LNCaP clone FGC (cell line): ENCODE data around the gene NEK6.

Experiments
- DNase-seq: peaks from one replicate; pipeline ENCODE4 v3.0.0-alpha.2; 2011; ENCODE audit warnings: low read depth
- H3K4me3 ChIP-seq: 2 replicates; pipeline ENCODE4 v1.5.1; 2011; ENCODE audit warnings: mild to moderate bottlenecking, low read depth, low read length, control low read depth
- TF ChIP-seq, protein P1 (sequence below): IDR thresholded peaks from 2 replicates; pipeline ENCODE4 v1.5.1; 2012; ENCODE audit warnings: mild to moderate bottlenecking; ENCODE audit not compliant: control insufficient read depth, insufficient read depth; ENCODE audit errors: extremely low read depth

Gene NEK6

DNA sequence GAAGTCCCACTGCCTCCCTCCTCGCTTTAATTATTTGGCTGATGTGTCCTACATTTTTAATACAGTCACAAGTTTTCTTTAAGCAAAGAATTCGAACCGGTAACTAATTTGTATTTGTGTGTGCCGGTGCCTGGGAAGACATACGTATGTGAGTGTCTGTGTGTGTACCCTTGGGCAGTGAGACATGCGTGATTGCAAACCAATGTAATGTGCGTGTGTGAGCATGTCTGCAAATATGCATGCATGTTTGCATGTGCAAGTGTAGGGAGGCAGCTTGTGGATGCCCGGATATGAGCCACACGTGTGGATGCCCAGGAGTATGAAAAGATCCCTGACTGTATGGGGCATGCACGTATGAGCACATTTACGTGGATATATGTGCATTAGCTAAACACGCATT is 44.4 kb upstream of the NEK6 start:
- TF ChIP-seq, protein P1, sequence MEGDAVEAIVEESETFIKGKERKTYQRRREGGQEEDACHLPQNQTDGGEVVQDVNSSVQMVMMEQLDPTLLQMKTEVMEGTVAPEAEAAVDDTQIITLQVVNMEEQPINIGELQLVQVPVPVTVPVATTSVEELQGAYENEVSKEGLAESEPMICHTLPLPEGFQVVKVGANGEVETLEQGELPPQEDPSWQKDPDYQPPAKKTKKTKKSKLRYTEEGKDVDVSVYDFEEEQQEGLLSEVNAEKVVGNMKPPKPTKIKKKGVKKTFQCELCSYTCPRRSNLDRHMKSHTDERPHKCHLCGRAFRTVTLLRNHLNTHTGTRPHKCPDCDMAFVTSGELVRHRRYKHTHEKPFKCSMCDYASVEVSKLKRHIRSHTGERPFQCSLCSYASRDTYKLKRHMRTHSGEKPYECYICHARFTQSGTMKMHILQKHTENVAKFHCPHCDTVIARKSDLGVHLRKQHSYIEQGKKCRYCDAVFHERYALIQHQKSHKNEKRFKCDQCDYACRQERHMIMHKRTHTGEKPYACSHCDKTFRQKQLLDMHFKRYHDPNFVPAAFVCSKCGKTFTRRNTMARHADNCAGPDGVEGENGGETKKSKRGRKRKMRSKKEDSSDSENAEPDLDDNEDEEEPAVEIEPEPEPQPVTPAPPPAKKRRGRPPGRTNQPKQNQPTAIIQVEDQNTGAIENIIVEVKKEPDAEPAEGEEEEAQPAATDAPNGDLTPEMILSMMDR = no peak
- no peak overlapping the region for H3K4me3 ChIP-seq
- no peak for DNase-seq

DNA sequence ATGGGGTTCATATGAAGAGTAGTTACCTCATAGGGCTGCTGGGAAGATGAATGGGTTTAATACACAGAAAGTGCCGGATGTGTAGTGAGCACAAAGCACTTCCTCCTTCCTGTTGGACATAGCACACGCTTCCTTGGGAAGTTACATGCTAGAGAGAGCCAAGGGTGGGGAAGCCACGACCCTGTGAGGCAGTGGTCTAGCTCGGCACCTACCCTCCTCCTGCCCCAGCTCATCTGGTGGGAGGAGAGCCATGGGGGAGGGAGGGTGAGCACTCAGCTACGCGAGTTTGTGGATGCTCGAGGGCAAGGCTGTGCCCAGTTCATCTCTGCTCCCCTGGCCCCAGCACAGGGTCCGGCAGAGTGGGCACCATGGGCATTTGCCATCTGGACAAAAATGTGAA is 43.6 kb upstream of the NEK6 start:
- no peak overlapping the region for H3K4me3 ChIP-seq
- no peak for DNase-seq
- TF ChIP-seq, protein P1 = no peak

DNA sequence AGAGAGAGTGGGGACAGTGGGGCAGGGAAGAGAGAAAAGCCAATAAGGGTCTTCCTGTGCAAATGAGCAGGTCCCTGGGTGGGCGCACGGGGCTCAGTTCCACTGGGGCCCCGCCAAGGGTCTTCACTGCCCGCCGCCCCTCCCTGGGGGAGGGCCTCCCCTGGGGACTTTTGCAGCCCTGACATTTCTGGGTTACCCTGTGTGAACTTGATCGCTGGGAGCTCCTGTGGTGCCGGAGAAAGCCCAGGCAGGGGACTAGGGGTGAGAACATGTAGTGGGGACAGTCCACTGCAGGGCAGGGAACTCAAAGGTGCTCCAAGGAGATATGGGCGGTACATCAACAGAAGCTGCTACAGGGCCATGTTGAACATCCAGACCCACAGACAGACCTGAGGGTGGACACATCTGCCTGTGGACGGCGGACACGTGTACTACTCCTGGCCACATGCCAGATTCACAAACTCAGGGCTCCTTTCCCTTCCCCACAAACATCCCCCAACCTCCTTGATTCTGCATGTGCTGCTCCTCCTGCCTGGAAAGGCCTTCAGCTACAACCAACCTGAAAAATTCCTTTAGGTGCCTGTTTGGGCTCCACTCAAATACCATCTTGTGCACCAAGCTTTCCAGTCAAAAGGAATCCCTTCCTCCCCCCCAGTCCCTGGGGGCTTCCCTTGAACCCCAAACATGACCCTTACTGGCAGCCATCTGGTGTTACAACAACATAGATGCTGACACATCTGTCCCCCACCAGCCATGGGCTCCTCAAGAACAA is 43.0 kb upstream of the NEK6 start:
- no peak for DNase-seq
- no peak overlapping the region for H3K4me3 ChIP-seq
- TF ChIP-seq, protein P1 = no peak

DNA sequence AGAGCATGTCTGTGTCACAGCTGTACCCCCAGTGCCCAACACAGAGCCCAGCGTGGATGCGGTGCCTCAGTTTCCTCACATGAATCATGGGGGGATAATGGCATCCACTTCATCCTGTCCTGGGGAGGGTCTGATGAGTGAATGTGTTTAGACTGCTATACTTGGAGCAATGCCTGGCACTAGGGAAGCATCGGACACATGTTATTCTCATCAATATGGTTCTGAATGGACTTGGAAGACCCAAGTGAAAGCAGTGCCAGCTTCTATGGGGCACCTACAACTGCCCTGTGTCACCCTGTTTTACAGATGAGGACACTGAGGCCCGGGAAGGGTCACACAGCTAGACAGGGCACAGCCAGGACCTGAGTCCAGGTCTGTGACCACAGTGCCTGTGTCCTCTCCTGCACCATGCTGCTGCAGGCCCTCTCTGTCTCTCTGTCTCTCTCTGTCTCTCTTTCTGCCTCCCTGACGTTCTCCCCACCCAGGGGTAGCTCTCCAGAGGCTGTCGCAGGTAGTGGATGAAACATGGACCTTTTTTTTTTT is 42.3 kb upstream of the NEK6 start:
- DNase-seq = no peak
- H3K4me3 ChIP-seq = no peak overlapping the region
- TF ChIP-seq, protein P1 = no peak

DNA sequence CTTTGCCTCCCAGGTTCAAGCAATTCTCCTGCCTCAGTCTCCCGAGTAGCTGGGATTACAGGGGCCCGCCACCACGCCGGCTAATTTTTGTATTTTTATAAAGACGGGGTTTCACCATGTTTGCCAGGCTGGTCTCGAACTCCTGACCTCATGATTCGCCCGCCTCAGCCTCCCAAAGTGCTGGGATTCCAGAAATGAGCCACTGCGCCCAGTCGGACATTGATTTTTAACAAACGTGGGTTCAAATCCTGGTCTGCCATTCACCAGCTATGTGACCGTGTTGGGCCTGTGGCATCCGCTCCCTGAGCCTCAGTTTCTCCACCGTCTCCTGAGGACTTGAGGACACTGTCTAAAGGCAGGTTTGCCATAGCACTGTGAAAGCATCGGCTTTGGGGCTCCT is 41.8 kb upstream of the NEK6 start:
- TF ChIP-seq, protein P1 = no peak

DNA sequence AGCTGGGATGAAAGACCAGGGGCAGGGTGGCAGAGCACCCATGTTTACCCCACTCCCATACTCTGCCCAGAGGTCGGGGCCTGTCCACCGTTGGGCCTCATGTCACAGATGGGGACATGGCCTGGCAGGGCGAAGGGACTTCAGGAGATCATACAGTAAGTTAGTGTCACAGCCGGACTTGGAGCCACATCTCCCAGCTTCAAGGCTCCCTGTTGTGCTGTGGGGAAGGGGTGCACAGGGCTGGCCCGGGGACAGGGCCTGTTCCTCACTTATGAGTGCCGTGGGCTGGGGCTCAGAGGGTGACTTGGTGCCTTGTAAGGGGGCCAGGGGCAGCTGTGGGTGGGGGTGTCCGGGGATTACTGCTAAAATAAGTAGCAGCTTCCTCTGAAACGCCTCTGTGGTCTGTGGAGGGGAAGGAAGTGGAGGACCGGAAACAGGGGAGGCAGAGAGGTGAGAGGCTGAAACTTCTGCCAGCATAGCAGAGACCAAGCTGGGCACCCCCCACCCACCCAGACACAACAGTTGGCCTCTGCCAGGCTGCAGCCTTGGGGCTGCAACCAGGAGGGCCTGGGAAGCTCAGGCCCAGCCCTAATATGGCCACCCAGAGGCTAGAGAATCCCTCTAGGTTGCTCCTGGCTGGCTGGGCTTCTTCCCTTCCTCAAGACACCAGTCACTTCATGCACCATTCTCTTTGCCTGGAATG is 41.1 kb upstream of the NEK6 start:
- DNase-seq = no peak
- TF ChIP-seq, protein P1 = no peak
- no peak overlapping the region for H3K4me3 ChIP-seq

More for the DNA sequence above, 41.8 kb upstream of the NEK6 start:
- no peak overlapping the region for H3K4me3 ChIP-seq
- DNase-seq = no peak
